Stimulated activated naive CD8-positive, alpha-beta T cell treated with anti-CD3 and anti-CD28 coated beads, Interleukin-15, amount 100 ng/mL, for 72 hours (primary cell): ENCODE data around the gene MAGEB4.
A peak's percentile ranks its signal among the peaks of the same experiment; 100 is the strongest.

Source experiments
- ATAC-seq: fragments of 150-1000 bp; cut with Tn5 transposase; 2 replicates; pipeline ENCODE4 v1.10.0; 2021; ENCODE audit warnings: mild to moderate bottlenecking, moderate library complexity
- DNase-seq, 2 donors: peaks; one replicate each; pipeline ENCODE4 v3.0.0; 2021 to 2022
- H3K27ac Mint-ChIP-seq, 2 donors: one replicate each; pipeline ENCODE4 v1.8.0; 2022; ENCODE audit warnings: mild to moderate bottlenecking in 2 of 2, mixed read lengths in 2 of 2, moderate library complexity in 2 of 2
- H3K27me3 Mint-ChIP-seq: one replicate; pipeline ENCODE4 v1.8.0; 2022; ENCODE audit warnings: mixed read lengths
- H3K4me1 Mint-ChIP-seq: one replicate; pipeline ENCODE4 v1.8.0; 2022; ENCODE audit warnings: mild to moderate bottlenecking, mixed read lengths
- H3K4me3 Mint-ChIP-seq, 2 donors: one replicate each; pipeline ENCODE4 v1.8.0; 2022; ENCODE audit warnings: mild to moderate bottlenecking in 2 of 2, mixed read lengths in 2 of 2, moderate library complexity in 1 of 2
- H3K9me3 Mint-ChIP-seq, 2 donors: one replicate each; pipeline ENCODE4 v1.8.0; 2022; ENCODE audit warnings: mixed read lengths in 2 of 2

The MAGEB4 gene

DNA sequence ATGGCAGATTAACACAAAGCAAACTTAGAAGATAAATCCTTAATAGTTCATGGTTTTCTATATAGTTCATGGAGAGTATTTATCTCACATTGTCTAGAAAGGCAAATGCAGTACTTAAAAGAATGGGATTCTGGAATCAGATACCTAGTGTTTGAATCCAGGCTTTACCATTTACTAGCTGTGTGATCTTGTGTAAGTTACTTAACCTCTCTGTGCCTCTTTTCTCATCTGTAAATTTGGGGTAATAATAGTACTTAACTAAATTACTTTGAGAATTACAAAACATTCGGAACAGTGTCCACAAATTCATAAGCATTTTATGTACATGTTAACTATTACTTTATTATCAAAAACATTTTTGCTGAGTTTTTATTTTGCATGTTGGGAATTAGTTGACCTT, 21.0 kb downstream of the MAGEB4 start:
- Mint-ChIP-seq H3K27me3 (no peaks in the 10 kb centered on the region), H3K9me3 (no peaks in the 10 kb centered on the region), H3K27ac (no peak overlapping the region), H3K4me3 (no peak overlapping the region), H3K4me1 (no peaks in the 10 kb centered on the region)
- DNase-seq (no peak), ATAC-seq (no peak)

DNA sequence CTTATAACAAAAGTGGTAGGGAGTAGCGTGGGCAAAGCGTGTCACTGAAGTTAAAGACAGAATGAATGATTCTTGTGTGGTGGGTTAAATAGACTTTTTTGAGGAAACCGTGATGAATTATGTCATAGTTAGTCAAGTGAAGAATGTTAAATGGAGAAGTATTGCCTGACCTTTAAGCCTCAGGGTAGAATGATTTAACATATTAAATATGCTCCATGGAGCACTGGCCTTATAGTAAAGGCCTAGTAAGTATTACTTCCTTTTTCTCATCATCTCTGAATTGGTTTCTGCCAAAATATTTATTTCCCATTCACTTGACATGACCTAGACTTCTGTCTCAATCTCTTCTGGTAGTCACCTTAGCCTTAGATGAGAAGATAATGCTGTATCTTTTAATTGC, 28.8 kb downstream of the MAGEB4 start:
- no peaks in the 10 kb centered on the region for H3K9me3 Mint-ChIP-seq
- H3K4me1 Mint-ChIP-seq = no peaks in the 10 kb centered on the region
- H3K27me3 Mint-ChIP-seq = no peaks in the 10 kb centered on the region
- ATAC-seq (no peak), DNase-seq (no peak)
- H3K27ac Mint-ChIP-seq = no peak overlapping the region
- H3K4me3 Mint-ChIP-seq = no peak overlapping the region

DNA sequence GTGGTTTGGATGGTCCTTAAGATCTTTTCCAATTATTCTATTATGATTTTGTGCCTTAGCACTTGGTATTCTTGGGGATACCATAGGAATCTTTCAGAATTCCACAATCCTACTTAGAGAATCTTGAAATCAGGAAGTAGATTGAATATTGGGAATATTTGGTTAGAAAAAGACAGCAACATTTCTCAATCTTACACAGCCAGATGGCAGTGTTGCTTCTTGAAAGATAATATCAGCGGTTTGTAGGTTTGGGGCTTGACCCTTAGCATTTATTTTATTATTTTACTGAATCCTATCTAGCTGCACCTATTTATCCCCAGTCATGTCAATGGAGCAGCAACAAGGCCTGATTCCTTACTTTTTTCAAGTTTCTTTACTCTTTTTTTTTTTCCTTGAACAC, 33.7 kb downstream of the MAGEB4 start:
- ATAC-seq = no peak
- H3K27ac Mint-ChIP-seq = no peak overlapping the region

DNA sequence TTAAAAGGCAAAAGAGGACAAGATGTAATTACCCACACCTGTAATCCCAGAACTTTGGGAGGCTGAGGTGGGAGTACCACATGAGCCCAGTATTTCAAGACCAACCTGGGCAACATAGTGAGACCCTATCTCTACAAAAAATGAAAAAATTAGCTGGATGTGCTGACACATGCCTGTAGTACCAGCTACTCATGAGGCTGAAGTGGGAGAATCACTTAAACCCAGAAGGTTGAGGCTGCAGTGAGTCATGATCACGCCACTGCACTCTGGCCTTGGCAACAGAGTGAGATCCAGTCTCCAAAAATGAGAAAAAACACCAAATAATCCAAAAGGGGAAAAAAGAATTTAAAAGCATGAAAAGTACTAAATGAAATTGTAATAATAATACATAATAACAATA, 36.6 kb downstream of the MAGEB4 start:
- DNase-seq = no peak
- Mint-ChIP-seq H3K9me3 (no peaks in the 10 kb centered on the region), H3K4me3 (no peak overlapping the region), H3K27ac (no peak overlapping the region), H3K4me1 (peaks cover under 1% of the 10 kb centered on the region), H3K27me3 (no peaks in the 10 kb centered on the region)
- no peak for ATAC-seq

More for the DNA sequence above, 33.7 kb downstream of the MAGEB4 start:
- Mint-ChIP-seq H3K4me3 (no peak overlapping the region), H3K4me1 (no peaks in the 10 kb centered on the region), H3K9me3 (no peaks in the 10 kb centered on the region), H3K27me3 (no peaks in the 10 kb centered on the region)
- no peak for DNase-seq

DNA sequence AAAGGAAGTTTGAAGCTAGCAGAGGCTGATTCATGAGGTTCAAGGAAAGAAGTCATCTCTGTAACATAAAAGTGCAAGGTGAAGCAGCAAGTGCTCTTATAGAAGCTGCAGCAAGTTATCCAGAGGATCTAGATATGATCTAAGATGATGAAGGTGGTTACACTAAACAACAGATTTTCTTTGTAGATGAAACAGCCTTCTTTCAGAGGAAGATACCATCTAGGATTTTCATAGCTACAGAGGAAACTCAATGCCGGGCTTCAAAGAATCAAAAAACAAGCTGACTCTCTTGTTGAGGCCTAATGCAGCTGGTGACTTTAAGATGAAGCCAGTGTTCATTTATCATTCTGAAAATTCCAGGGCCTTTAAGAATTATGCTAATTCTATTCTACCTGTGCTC, 38.6 kb downstream of the MAGEB4 start:
- no peaks in the 10 kb centered on the region for H3K9me3 Mint-ChIP-seq
- H3K27ac Mint-ChIP-seq = no peak overlapping the region
- ATAC-seq (no peak), DNase-seq (no peak)
- H3K4me3 Mint-ChIP-seq = no peak overlapping the region
- no peaks in the 10 kb centered on the region for H3K27me3 Mint-ChIP-seq
- H3K4me1 Mint-ChIP-seq = peaks cover 5% of the 10 kb centered on the region

DNA sequence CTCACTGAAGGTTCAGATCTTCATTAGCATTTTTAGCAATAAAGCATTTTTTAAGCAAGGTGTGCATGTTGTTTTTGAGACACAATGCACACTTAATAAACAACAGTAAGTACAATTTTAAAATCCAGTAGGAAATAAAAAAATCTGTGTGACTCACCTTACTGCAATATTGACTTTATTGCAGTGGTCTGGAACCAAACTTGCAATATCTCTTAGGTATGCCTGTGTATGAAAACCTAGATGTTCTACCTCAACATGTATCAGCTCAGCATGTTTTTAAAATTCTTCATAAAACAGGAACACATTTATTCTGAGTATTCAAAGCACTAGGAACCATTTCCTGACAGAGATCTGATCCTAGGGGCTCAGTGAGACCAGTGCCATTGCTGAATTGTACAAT, 40.7 kb downstream of the MAGEB4 start:
- Mint-ChIP-seq H3K27me3 (no peaks in the 10 kb centered on the region), H3K27ac (no peak overlapping the region), H3K4me1 (peaks cover 5% of the 10 kb centered on the region), H3K9me3 (no peaks in the 10 kb centered on the region), H3K4me3 (no peak overlapping the region)
- no peak for ATAC-seq
- DNase-seq = no peak

DNA sequence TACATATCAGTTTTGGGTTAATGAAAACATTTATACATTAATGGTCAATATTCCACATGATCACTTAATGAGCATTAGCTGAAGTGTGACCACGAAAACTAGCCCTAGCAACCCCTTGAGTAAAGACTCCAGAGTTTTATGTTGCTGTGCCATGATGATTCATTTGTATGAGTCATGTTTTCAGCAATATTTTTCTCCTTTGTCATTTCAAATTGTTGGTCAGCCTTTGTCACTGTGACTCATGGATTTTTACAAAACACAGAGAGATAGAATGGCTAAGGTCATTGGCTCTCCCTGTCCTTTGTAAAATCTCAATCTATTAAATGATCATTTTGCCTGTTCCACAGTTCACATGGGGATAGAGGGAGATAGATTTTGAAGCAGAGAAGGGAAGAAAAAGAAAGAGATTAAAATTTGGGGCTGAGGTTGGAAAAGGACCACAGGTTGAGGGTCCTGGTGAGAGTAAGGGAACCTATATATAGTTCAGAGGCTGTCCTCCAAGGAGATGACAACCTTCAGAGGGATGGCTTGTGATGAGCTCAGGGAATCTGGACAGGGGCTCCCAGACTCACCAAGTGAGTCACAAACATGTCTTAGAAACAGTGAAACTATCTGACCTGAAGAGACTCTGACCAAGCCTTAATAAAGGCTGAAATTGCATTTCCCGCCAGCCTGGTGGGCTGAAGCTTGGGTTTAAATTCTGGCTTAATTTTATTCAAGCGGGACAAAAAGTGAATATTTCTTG, 41.8 kb downstream of the MAGEB4 start:
- no peak for ATAC-seq
- peaks cover 5% of the 10 kb centered on the region for H3K4me1 Mint-ChIP-seq
- no peak for DNase-seq
- no peaks in the 10 kb centered on the region for H3K27me3 Mint-ChIP-seq
- no peak overlapping the region for H3K4me3 Mint-ChIP-seq
- H3K27ac Mint-ChIP-seq = peak overlapping the region in 1 of 2 donors; percentile 68
- H3K9me3 Mint-ChIP-seq = no peaks in the 10 kb centered on the region
